Measurements from ENCODE around the gene DCDC2C. TPM values are rescaled to one million over a fixed set of nuclear protein-coding genes. Genes with fewer than 3 reads are reported as not detected.

DCDC2C gene
- total RNA-seq, 1 donor from 2014 or later = not detected

GRCh38 chr2:3823748-3824147 is 120.4 kb downstream of the DCDC2C start:
- peak; percentile 54 to 64 for DNase-seq (ENCODE audit: low read depth in 2 of 2)

- peak; percentile 17 to 41 for DNase-seq (ENCODE audit: low read depth in 2 of 2)
These were observed 124.5 kb downstream of the DCDC2C start for GRCh38 chr2:3827673-3828575.

DNA sequence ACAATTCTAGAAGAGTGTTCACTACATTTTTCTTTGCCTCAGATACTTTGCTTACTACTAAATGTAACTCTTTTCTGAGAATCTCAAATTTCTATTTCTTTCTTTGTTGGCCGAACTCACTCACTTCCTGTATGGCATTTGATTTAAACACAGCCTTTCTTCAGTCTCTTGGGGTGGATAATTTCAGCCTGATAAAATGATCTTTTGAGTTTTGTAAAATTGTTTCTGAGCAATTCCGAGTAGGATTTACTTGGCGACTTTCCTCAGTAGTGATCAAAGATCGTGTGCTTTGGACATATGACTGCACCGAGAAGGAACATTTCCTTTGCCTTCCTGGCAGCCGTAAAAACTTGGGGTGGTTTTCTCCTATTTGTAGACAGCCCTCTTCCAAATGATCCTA is 127.4 kb downstream of the DCDC2C start:
- no peak for DNase-seq (ENCODE audit: low read depth in 2 of 2)

- no peak for DNase-seq (ENCODE audit: low read depth in 2 of 2)
These were observed 133.7 kb downstream of the DCDC2C start for GRCh38 chr2:3837086-3837485.

DNA sequence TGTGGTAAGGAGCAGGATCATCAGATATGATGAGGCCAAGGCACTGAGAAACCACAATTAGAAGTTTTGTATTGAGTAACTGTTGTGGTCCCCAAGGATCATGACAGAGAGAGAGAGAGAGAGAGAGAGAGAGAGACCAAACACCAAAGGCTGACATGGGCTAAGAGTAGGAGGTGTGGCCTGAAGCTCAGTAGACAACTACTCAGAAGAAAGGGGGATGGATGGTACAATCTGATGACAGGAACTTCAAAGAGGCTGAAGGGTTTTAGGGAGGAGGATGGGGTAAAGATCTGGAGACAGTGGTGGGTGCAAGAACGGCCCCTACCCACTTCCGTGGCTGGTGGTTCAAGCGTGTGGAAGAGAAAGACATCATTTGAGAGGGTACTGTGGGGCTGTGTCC is 135.0 kb downstream of the DCDC2C start:
- DNase-seq (ENCODE audit: low read depth in 2 of 2) = no peak

GRCh38 chr2:3839476-3839875 is 136.1 kb downstream of the DCDC2C start:
- DNase-seq (ENCODE audit: low read depth in 2 of 2) = no peak

GRCh38 chr2:3840611-3841155 is 137.3 kb downstream of the DCDC2C start:
- no peak for DNase-seq (ENCODE audit: low read depth in 2 of 2)

- DNase-seq (ENCODE audit: low read depth in 2 of 2) = no peak
These were observed 144.2 kb downstream of the DCDC2C start for GRCh38 chr2:3847397-3848052.

GRCh38 chr2:3848776-3849175 is 145.4 kb downstream of the DCDC2C start:
- no peak for DNase-seq (ENCODE audit: low read depth in 2 of 2)

GRCh38 chr2:3849213-3849612 is 145.8 kb downstream of the DCDC2C start:
- no peak for DNase-seq (ENCODE audit: low read depth in 2 of 2)

DNA sequence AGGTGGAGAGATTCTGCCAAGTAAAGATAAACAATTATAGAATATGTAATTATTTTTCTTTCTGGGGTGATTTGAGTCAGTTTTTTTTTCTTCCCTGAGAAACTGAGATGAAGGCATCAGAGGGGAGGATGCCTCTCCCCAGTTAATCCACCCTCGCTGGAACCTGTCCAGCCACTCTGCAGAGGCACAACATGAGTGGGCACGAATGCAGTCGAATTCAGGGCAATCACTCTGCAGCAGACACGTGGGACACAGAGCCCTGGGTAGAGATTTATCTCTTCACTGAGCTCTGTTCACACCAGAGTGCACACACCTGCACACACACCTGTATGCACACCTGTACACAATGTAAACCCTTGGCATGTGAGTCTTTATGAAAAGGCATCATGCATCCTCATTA is 154.2 kb downstream of the DCDC2C start:
- DNase-seq (ENCODE audit: low read depth in 2 of 2) = no peak

- no peak for DNase-seq (ENCODE audit: low read depth in 2 of 2)
These were observed 161.8 kb downstream of the DCDC2C start for GRCh38 chr2:3864943-3865865.

- DNase-seq (ENCODE audit: low read depth in 2 of 2) = no peak
These were observed 164.1 kb downstream of the DCDC2C start for GRCh38 chr2:3867469-3867868.

- DNase-seq (ENCODE audit: low read depth in 2 of 2) = no peak
These were observed 164.8 kb downstream of the DCDC2C start for GRCh38 chr2:3868012-3868805.

DNA sequence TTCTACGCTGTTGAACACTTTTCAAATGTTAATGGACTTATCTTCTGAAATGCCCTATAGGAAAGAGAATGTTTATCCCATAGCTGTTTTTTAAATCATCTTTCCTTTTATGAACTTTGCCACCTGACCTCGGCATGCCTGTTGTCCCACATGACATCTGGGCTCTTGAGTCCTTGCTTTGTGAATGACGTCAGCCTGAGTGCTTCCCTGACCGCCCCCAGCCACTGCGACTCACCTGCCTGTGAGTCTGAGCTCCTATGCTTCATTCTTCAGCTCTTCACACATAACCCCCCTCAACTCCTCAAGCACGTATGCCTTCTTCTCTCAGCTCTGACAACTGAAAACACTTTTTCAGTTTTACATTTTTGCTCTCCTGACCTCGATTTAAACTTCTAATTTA is 166.8 kb downstream of the DCDC2C start:
- DNase-seq (ENCODE audit: low read depth in 2 of 2) = no peak

- DNase-seq (ENCODE audit: low read depth in 2 of 2) = no peak
These were observed 167.6 kb downstream of the DCDC2C start for GRCh38 chr2:3871002-3871401.

DNA sequence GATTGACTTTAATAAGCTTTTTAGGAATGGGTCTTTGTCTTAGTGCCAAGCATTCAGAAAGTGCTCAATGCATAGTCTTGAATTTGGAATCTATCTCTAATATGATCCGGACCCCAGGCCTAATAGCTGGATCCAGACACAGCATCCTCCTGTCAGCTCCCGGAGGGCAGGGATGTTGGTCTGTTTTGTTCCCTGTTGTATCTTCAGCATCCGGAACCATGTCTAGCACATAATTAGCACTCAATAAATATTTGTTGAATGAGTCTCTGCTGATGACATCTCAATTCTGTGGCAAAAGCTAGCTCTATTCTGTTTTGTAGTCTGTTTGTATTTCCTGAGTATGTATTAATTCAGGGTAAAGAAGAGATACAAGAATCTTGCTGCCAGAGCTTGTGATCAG is 169.1 kb downstream of the DCDC2C start:
- DNase-seq (ENCODE audit: low read depth in 2 of 2) = no peak

GRCh38 chr2:3873899-3874298 is 170.5 kb downstream of the DCDC2C start:
- no peak for DNase-seq (ENCODE audit: low read depth in 2 of 2)

- no peak for DNase-seq (ENCODE audit: low read depth in 2 of 2)
These were observed 172.8 kb downstream of the DCDC2C start for GRCh38 chr2:3876221-3876620.

DNA sequence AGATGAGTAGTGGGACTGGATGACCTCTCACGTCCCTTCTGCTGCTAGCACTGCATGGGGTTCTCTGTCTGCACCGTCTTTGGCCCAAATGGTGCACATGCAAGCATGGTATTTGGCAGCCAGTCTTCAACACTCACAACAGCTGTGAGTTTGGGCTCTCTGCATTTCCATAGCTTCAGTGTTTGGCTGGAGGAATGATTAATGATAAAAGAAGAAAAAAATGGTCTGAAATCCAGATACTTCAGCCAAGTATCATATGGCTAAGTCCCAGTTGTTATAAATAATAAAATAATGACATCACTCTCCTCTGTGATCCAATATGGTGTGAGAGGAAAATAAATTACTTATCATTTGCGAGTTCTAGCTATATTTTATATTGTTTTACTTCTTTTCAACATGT is 173.3 kb downstream of the DCDC2C start:
- no peak for DNase-seq (ENCODE audit: low read depth in 2 of 2)
